SK-N-SH (cell line): ENCODE measurements around the gene OR5V1.

ENCODE experiments used
- CTCF ChIP-seq: fragments of 200-600 bp; sonication (generic); IDR thresholded peaks from 2 replicates; pipeline ENCODE4 v1.6.1; 2017; ENCODE audit warnings: antibody characterized with exemption, mild to moderate bottlenecking, moderate library complexity
- MAX ChIP-seq: IDR thresholded peaks from 2 replicates; pipeline ENCODE4 v1.4.0; 2012; ENCODE audit warnings: low read depth
- SIN3A ChIP-seq: IDR thresholded peaks from 2 replicates; pipeline ENCODE4 v1.6.1; 2012; ENCODE audit warnings: low read depth, mild to moderate bottlenecking, low read length, moderate library complexity, borderline replicate concordance

DNA sequence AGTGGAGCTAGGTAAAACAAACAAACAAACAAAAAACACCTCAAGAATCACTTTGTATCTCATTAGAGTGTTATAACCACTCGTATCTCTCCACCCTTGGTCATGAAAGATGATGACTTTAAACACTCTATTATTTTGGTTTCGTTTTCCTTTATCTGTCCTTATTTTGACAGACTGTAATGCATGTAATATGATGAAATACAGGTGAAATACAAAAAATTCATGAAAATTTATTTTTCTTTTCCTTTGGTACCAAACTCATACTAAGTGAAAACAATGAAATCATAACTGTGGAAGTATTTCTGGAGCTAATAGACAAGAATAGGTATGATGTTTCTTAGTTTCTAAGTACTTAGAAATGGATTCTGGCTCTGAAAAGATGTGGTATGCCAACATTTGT lies 30.9 kb upstream of the OR5V1 start:
- TF ChIP-seq CTCF (no peak), MAX (no peak), SIN3A (no peak)
